ENCODE data around the gene ZCCHC18. TPM values are rescaled to one million over a fixed set of nuclear protein-coding genes. Genes with fewer than 3 reads are reported as not detected.

ZCCHC18 gene
- total RNA-seq, 1 donor = 3.4 TPM

GRCh38 chrX:104113222-104113965 is 1.1 kb downstream of the ZCCHC18 start:
- peaks cover 18% of the 10 kb centered on the region for H3K4me1 ChIP-seq (ENCODE audit: insufficient read depth, low read length)
- peak overlapping the region; percentile 45 for H3K4me3 ChIP-seq (ENCODE audit: low read length)
- H3K27me3 ChIP-seq (ENCODE audit: insufficient read depth, low read length) = peaks cover 4% of the 10 kb centered on the region
- H3K9me3 ChIP-seq (ENCODE audit: low read depth, low read length) = no peaks in the 10 kb centered on the region

GRCh38 chrX:104117759-104118158 is 5.4 kb downstream of the ZCCHC18 start:
- no peaks in the 10 kb centered on the region for H3K9me3 ChIP-seq (ENCODE audit: low read depth, low read length)
- H3K27me3 ChIP-seq (ENCODE audit: insufficient read depth, low read length) = no peaks in the 10 kb centered on the region
- peaks cover 5% of the 10 kb centered on the region for H3K4me1 ChIP-seq (ENCODE audit: insufficient read depth, low read length)
- H3K4me3 ChIP-seq (ENCODE audit: low read length) = no peak overlapping the region

- Histone ChIP-seq H3K9me3 (ENCODE audit: low read depth, low read length) (no peaks in the 10 kb centered on the region), H3K4me1 (ENCODE audit: insufficient read depth, low read length) (peaks cover 11% of the 10 kb centered on the region), H3K27me3 (ENCODE audit: insufficient read depth, low read length) (no peaks in the 10 kb centered on the region), H3K4me3 (ENCODE audit: low read length) (no peak overlapping the region)
Observed at GRCh38 chrX:104118765-104119164, 6.4 kb downstream of the ZCCHC18 start.

GRCh38 chrX:104122829-104123228 is 10.5 kb downstream of the ZCCHC18 start:
- H3K4me3 ChIP-seq (ENCODE audit: low read length) = no peak overlapping the region
- H3K4me1 ChIP-seq (ENCODE audit: insufficient read depth, low read length) = peaks cover 11% of the 10 kb centered on the region
- no peaks in the 10 kb centered on the region for H3K9me3 ChIP-seq (ENCODE audit: low read depth, low read length)
- H3K27me3 ChIP-seq (ENCODE audit: insufficient read depth, low read length) = no peaks in the 10 kb centered on the region

- Histone ChIP-seq H3K9me3 (ENCODE audit: low read depth, low read length) (no peaks in the 10 kb centered on the region), H3K4me1 (ENCODE audit: insufficient read depth, low read length) (peaks cover 11% of the 10 kb centered on the region), H3K27me3 (ENCODE audit: insufficient read depth, low read length) (no peaks in the 10 kb centered on the region), H3K4me3 (ENCODE audit: low read length) (no peak overlapping the region)
Observed at GRCh38 chrX:104126856-104127255, 14.5 kb downstream of the ZCCHC18 start.

- Histone ChIP-seq H3K4me1 (ENCODE audit: insufficient read depth, low read length) (peaks cover 13% of the 10 kb centered on the region), H3K9me3 (ENCODE audit: low read depth, low read length) (no peaks in the 10 kb centered on the region), H3K27me3 (ENCODE audit: insufficient read depth, low read length) (no peaks in the 10 kb centered on the region), H3K4me3 (ENCODE audit: low read length) (no peak overlapping the region)
Observed at GRCh38 chrX:104130808-104131207, 18.5 kb downstream of the ZCCHC18 start.

- Histone ChIP-seq H3K4me3 (ENCODE audit: low read length) (no peak overlapping the region), H3K9me3 (ENCODE audit: low read depth, low read length) (no peaks in the 10 kb centered on the region), H3K27me3 (ENCODE audit: insufficient read depth, low read length) (no peaks in the 10 kb centered on the region), H3K4me1 (ENCODE audit: insufficient read depth, low read length) (peaks cover 19% of the 10 kb centered on the region)
Observed at GRCh38 chrX:104134583-104135261, 22.4 kb downstream of the ZCCHC18 start.

- H3K27me3 ChIP-seq (ENCODE audit: insufficient read depth, low read length) = no peaks in the 10 kb centered on the region
- H3K4me3 ChIP-seq (ENCODE audit: low read length) = no peak overlapping the region
- H3K4me1 ChIP-seq (ENCODE audit: insufficient read depth, low read length) = peaks cover 19% of the 10 kb centered on the region
- H3K9me3 ChIP-seq (ENCODE audit: low read depth, low read length) = no peaks in the 10 kb centered on the region
Observed at GRCh38 chrX:104135677-104136076, 23.4 kb downstream of the ZCCHC18 start.

- Histone ChIP-seq H3K27me3 (ENCODE audit: insufficient read depth, low read length) (no peaks in the 10 kb centered on the region), H3K4me1 (ENCODE audit: insufficient read depth, low read length) (peaks cover 19% of the 10 kb centered on the region), H3K4me3 (ENCODE audit: low read length) (no peak overlapping the region), H3K9me3 (ENCODE audit: low read depth, low read length) (no peaks in the 10 kb centered on the region)
Observed at GRCh38 chrX:104136241-104137019, 24.1 kb downstream of the ZCCHC18 start.

- Histone ChIP-seq H3K27me3 (ENCODE audit: insufficient read depth, low read length) (no peaks in the 10 kb centered on the region), H3K9me3 (ENCODE audit: low read depth, low read length) (no peaks in the 10 kb centered on the region), H3K4me3 (ENCODE audit: low read length) (no peak overlapping the region), H3K4me1 (ENCODE audit: insufficient read depth, low read length) (peaks cover 19% of the 10 kb centered on the region)
Observed at GRCh38 chrX:104137496-104137895, 25.2 kb downstream of the ZCCHC18 start.

- Histone ChIP-seq H3K27me3 (ENCODE audit: insufficient read depth, low read length) (no peaks in the 10 kb centered on the region), H3K9me3 (ENCODE audit: low read depth, low read length) (no peaks in the 10 kb centered on the region), H3K4me1 (ENCODE audit: insufficient read depth, low read length) (peaks cover 4% of the 10 kb centered on the region), H3K4me3 (ENCODE audit: low read length) (no peak overlapping the region)
Observed at GRCh38 chrX:104141087-104141760, 28.9 kb downstream of the ZCCHC18 start.

GRCh38 chrX:104151037-104151436 is 38.7 kb downstream of the ZCCHC18 start:
- Histone ChIP-seq H3K9me3 (ENCODE audit: low read depth, low read length) (no peaks in the 10 kb centered on the region), H3K27me3 (ENCODE audit: insufficient read depth, low read length) (no peaks in the 10 kb centered on the region), H3K4me3 (ENCODE audit: low read length) (no peak overlapping the region), H3K4me1 (ENCODE audit: insufficient read depth, low read length) (peaks cover 11% of the 10 kb centered on the region)

- no peaks in the 10 kb centered on the region for H3K27me3 ChIP-seq (ENCODE audit: insufficient read depth, low read length)
- no peaks in the 10 kb centered on the region for H3K9me3 ChIP-seq (ENCODE audit: low read depth, low read length)
- H3K4me3 ChIP-seq (ENCODE audit: low read length) = peak within 1 kb of the TSS; percentile 61
- H3K4me1 ChIP-seq (ENCODE audit: insufficient read depth, low read length) = peaks cover 13% of the 10 kb centered on the region
Observed at GRCh38 chrX:104156630-104157529, 44.6 kb downstream of the ZCCHC18 start, which contains the start of gene SLC25A53. SLC25A53 (minus strand) TSS chrX:104157009; CDS start chrX:104105257, 51,752 bp downstream.
